Measurements from ENCODE around the gene CNN1. TPM values are rescaled to one million over a fixed set of nuclear protein-coding genes. Genes with fewer than 3 reads are reported as not detected.
A peak's percentile ranks its signal among the peaks of the same experiment; 100 is the strongest.

CNN1 gene
- total and polyA plus RNA-seq, 2 experiments from 2014 or later: 13.3 to 20.9 TPM

DNA sequence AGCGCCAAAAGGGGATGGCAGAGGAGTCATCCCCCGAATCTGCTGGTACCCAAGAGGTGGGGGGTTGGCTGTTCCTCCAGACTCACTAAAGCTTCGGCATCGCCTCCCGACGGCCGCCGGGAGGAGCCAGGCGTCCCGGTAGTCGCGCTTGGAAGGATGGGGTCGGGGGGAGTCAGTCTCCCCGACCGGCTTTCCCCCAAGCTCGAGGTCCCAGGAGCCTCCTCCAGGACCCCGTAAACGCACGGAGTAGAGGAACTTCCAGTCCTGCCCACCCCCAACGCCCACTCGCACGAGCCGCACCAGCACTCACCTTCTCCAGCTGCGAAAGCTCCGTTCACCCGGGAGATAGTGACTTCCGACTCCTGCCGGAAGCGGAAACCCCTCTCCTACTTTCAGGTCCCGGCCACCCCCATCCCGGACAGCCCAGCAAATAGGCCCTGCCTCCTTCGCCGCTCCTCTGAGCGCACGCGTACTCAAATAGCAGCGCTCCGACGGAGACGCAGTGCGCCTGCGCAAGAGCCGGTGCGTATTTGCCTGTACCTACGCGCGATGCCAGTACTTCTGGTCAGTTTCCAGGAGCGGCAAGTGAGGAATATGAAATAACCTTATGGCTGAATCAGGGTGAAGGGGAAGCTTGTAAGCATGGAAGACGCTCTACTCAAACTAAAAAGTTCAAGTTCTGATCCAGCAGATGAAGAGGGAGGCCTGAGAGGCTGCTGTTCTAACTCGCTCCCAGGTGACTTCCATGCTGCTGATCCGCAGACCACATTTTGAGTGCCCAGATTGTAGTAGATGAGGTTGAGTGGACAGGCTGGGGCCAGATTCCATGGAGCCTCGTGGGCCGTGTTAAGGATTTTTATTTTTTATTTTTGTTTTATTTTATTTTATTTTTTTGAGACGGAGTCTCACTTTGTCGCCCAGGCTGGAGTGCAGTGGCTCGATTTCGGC, 20.5 kb downstream of the CNN1 start, which contains the start of gene ELOF1:
TSS of gene ELOF1 (minus strand) at position 350 of the 948 bp plus-strand sequence. CDS start 4,883 bp downstream, outside the sequence.
- H4K20me1 ChIP-seq (replicated peaks; ENCODE audit: insufficient read depth): peaks cover 14% of the 10 kb centered on the region
- DNase-seq (ENCODE audit: low spot score): peak; percentile 100
- H3K27ac ChIP-seq (ENCODE audit: low read depth): 0 out of 2 replicates have a peak within 1 kb of the TSS, but pooled peaks have one; percentile 64
- no peaks in the 10 kb centered on the region for H3F3A ChIP-seq (replicated peaks; ENCODE audit: low read depth)
- peak within 1 kb of the TSS; percentile 96 for H3K4me2 ChIP-seq
- no peaks in the 10 kb centered on the region for H3K27me3 ChIP-seq (ENCODE audit: insufficient read depth)
- peaks cover 7% of the 10 kb centered on the region; the same call in 1 of the 2 replicates for H3K4me1 ChIP-seq (ENCODE audit: insufficient read depth)
- peak within 1 kb of the TSS; percentile 96 for H3K27ac Mint-ChIP-seq
- no peaks in the 10 kb centered on the region; the same call in 1 of the 2 replicates for H3K36me3 ChIP-seq (ENCODE audit: insufficient read depth)
- no peaks in the 10 kb centered on the region; the same call in 2 of the 3 replicates for H3K9me3 Mint-ChIP-seq
- peak within 1 kb of the TSS; percentile 56 for H2AFZ ChIP-seq
- H3K9me2 ChIP-seq (ENCODE audit: insufficient read depth): no peaks in the 10 kb centered on the region
- peaks cover 13% of the 10 kb centered on the region for H3K36me3 Mint-ChIP-seq (ENCODE audit: low read depth)
- no peak for TF ChIP-seq NANOG (IDR thresholded peaks at IDR 0.05; ENCODE audit: borderline replicate concordance)
- TF ChIP-seq POLR2AphosphoS5 (IDR thresholded peaks at IDR 0.05; ENCODE audit: low read depth): peak; percentile 97
- TF ChIP-seq JUNB (IDR thresholded peaks at IDR 0.05; ENCODE audit: unreplicated experiment): no peak
- no peak for TF ChIP-seq EZH2 (IDR thresholded peaks at IDR 0.05; ENCODE audit: low read depth, unreplicated experiment)
- TF ChIP-seq, protein P1, sequence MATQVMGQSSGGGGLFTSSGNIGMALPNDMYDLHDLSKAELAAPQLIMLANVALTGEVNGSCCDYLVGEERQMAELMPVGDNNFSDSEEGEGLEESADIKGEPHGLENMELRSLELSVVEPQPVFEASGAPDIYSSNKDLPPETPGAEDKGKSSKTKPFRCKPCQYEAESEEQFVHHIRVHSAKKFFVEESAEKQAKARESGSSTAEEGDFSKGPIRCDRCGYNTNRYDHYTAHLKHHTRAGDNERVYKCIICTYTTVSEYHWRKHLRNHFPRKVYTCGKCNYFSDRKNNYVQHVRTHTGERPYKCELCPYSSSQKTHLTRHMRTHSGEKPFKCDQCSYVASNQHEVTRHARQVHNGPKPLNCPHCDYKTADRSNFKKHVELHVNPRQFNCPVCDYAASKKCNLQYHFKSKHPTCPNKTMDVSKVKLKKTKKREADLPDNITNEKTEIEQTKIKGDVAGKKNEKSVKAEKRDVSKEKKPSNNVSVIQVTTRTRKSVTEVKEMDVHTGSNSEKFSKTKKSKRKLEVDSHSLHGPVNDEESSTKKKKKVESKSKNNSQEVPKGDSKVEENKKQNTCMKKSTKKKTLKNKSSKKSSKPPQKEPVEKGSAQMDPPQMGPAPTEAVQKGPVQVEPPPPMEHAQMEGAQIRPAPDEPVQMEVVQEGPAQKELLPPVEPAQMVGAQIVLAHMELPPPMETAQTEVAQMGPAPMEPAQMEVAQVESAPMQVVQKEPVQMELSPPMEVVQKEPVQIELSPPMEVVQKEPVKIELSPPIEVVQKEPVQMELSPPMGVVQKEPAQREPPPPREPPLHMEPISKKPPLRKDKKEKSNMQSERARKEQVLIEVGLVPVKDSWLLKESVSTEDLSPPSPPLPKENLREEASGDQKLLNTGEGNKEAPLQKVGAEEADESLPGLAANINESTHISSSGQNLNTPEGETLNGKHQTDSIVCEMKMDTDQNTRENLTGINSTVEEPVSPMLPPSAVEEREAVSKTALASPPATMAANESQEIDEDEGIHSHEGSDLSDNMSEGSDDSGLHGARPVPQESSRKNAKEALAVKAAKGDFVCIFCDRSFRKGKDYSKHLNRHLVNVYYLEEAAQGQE (IDR thresholded peaks at IDR 0.05; ENCODE audit: unreplicated experiment): no peak
- TF ChIP-seq, protein P2, sequence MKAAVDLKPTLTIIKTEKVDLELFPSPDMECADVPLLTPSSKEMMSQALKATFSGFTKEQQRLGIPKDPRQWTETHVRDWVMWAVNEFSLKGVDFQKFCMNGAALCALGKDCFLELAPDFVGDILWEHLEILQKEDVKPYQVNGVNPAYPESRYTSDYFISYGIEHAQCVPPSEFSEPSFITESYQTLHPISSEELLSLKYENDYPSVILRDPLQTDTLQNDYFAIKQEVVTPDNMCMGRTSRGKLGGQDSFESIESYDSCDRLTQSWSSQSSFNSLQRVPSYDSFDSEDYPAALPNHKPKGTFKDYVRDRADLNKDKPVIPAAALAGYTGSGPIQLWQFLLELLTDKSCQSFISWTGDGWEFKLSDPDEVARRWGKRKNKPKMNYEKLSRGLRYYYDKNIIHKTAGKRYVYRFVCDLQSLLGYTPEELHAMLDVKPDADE (IDR thresholded peaks at IDR 0.05): no peak
- TF ChIP-seq CREB1 (CRISPR knock-in tag; IDR thresholded peaks at IDR 0.05; ENCODE audit: low read depth): no peak
- TF ChIP-seq ZNF331 (CRISPR knock-in tag; IDR thresholded peaks at IDR 0.05; ENCODE audit: low read depth): no peak
- no peak for TF ChIP-seq STAT1 (IDR thresholded peaks at IDR 0.05; ENCODE audit: unreplicated experiment)
- TF ChIP-seq, protein P3, sequence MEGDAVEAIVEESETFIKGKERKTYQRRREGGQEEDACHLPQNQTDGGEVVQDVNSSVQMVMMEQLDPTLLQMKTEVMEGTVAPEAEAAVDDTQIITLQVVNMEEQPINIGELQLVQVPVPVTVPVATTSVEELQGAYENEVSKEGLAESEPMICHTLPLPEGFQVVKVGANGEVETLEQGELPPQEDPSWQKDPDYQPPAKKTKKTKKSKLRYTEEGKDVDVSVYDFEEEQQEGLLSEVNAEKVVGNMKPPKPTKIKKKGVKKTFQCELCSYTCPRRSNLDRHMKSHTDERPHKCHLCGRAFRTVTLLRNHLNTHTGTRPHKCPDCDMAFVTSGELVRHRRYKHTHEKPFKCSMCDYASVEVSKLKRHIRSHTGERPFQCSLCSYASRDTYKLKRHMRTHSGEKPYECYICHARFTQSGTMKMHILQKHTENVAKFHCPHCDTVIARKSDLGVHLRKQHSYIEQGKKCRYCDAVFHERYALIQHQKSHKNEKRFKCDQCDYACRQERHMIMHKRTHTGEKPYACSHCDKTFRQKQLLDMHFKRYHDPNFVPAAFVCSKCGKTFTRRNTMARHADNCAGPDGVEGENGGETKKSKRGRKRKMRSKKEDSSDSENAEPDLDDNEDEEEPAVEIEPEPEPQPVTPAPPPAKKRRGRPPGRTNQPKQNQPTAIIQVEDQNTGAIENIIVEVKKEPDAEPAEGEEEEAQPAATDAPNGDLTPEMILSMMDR (conservative IDR thresholded peaks at IDR 0.05; ENCODE audit: low read depth in 2 of 2): 0 out of 4 replicates have a peak, but pooled peaks have one; percentile 10 to 14
- TF ChIP-seq, protein P4, sequence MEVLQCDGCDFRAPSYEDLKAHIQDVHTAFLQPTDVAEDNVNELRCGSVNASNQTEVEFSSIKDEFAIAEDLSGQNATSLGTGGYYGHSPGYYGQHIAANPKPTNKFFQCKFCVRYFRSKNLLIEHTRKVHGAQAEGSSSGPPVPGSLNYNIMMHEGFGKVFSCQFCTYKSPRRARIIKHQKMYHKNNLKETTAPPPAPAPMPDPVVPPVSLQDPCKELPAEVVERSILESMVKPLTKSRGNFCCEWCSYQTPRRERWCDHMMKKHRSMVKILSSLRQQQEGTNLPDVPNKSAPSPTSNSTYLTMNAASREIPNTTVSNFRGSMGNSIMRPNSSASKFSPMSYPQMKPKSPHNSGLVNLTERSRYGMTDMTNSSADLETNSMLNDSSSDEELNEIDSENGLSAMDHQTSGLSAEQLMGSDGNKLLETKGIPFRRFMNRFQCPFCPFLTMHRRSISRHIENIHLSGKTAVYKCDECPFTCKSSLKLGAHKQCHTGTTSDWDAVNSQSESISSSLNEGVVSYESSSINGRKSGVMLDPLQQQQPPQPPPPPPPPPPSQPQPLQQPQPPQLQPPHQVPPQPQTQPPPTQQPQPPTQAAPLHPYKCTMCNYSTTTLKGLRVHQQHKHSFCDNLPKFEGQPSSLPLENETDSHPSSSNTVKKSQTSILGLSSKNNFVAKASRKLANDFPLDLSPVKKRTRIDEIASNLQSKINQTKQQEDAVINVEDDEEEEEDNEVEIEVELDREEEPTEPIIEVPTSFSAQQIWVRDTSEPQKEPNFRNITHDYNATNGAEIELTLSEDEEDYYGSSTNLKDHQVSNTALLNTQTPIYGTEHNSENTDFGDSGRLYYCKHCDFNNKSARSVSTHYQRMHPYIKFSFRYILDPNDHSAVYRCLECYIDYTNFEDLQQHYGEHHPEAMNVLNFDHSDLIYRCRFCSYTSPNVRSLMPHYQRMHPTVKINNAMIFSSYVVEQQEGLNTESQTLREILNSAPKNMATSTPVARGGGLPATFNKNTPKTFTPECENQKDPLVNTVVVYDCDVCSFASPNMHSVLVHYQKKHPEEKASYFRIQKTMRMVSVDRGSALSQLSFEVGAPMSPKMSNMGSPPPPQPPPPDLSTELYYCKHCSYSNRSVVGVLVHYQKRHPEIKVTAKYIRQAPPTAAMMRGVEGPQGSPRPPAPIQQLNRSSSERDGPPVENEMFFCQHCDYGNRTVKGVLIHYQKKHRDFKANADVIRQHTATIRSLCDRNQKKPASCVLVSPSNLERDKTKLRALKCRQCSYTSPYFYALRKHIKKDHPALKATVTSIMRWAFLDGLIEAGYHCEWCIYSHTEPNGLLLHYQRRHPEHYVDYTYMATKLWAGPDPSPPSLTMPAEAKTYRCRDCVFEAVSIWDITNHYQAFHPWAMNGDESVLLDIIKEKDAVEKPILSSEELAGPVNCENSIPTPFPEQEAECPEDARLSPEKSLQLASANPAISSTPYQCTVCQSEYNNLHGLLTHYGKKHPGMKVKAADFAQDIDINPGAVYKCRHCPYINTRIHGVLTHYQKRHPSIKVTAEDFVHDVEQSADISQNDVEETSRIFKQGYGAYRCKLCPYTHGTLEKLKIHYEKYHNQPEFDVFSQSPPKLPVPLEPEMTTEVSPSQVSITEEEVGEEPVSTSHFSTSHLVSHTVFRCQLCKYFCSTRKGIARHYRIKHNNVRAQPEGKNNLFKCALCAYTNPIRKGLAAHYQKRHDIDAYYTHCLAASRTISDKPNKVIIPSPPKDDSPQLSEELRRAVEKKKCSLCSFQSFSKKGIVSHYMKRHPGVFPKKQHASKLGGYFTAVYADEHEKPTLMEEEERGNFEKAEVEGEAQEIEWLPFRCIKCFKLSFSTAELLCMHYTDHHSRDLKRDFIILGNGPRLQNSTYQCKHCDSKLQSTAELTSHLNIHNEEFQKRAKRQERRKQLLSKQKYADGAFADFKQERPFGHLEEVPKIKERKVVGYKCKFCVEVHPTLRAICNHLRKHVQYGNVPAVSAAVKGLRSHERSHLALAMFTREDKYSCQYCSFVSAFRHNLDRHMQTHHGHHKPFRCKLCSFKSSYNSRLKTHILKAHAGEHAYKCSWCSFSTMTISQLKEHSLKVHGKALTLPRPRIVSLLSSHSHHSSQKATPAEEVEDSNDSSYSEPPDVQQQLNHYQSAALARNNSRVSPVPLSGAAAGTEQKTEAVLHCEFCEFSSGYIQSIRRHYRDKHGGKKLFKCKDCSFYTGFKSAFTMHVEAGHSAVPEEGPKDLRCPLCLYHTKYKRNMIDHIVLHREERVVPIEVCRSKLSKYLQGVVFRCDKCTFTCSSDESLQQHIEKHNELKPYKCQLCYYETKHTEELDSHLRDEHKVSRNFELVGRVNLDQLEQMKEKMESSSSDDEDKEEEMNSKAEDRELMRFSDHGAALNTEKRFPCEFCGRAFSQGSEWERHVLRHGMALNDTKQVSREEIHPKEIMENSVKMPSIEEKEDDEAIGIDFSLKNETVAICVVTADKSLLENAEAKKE (CRISPR knock-in tag; IDR thresholded peaks at IDR 0.05): no peak
- TF ChIP-seq EZH2phosphoT487 (IDR thresholded peaks at IDR 0.05; ENCODE audit: unreplicated experiment): no peak
- TF ChIP-seq ZNF114 (CRISPR knock-in tag; IDR thresholded peaks at IDR 0.05): no peak
- peak within 1 kb of the TSS; percentile 98 for H3K4me3 ChIP-seq
- peaks cover 8% of the 10 kb centered on the region for H3K4me1 Mint-ChIP-seq
- H3K79me2 ChIP-seq (replicated peaks; ENCODE audit: insufficient read depth): peaks cover 36% of the 10 kb centered on the region
- ATAC-seq: peak; percentile 97
- H3K4me3 Mint-ChIP-seq: peak within 1 kb of the TSS; percentile 95
- H3K27me3 Mint-ChIP-seq (ENCODE audit: insufficient read depth, low read depth, poor library complexity): peaks cover 7% of the 10 kb centered on the region

All from GM23338 (cell line).